Activated CD8-positive, alpha-beta memory T cell treated with anti-CD3 and anti-CD28 coated beads, Interleukin-2, amount 50 U/mL, for 1 hour (primary cell): ENCODE measurements around the gene NBDY.

Experiments used
- DNase-seq: peaks from one replicate; pipeline ENCODE4 v3.0.0-alpha.2; 2020; ENCODE audit errors: extremely low read depth

NBDY gene

DNA sequence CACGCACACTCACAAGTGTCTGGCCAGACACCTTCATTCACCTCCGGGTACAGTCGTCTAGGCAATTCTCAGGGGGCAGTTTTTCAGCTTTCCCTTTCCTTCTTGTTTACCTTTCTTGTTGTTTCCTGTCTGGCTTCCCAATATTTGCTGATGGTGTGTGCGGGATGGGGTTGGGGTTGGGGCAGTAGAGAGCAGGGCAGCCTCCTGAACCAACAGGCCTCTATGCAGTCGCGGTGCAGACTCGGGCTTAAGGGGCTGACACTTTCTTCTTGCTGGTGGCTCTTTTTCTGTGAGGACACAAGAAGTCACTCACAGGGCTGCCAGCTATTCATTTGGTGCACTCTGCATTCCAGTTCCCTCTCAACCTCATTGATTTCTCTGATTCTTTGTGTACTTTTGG is 56.4 kb downstream of the NBDY start:
- no peak for DNase-seq

DNA sequence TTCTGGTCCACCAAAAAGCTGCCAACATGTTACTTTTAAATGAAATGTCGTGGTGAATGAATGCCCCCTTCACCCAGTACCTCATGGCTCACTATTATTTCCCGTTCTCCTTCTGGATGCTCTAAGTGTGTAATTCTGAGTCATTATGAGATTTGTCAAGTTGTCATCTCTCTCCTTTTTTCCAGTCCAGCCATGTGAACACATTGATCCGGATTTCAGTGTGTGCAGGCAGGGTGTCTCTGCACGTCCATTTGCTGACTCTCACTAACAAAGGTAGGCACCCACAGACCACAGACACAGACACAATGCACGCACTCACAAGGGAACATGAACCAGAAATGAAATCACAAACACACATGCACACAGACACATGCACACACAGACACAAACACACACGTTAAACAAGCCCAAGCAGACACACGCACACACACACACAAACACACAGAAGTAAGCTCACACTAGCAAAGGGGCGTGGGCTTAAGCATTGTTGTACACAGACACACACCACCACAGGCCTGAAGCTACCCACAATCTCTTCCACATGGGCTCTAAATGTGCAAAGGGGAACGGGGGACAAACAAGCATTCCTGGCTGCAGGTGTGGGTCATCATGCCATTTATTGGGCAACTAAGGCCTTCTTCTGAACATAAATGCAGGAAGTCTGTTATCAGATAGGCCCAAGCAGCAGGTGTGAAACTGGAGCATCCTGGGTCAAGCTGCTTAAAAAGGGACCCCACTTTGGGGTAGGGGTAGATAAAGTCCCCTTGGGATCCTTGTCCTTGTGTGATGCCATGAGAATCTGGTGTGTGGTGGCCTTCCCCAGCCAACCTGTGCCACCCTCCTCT is 58.1 kb downstream of the NBDY start:
- no peak for DNase-seq

DNA sequence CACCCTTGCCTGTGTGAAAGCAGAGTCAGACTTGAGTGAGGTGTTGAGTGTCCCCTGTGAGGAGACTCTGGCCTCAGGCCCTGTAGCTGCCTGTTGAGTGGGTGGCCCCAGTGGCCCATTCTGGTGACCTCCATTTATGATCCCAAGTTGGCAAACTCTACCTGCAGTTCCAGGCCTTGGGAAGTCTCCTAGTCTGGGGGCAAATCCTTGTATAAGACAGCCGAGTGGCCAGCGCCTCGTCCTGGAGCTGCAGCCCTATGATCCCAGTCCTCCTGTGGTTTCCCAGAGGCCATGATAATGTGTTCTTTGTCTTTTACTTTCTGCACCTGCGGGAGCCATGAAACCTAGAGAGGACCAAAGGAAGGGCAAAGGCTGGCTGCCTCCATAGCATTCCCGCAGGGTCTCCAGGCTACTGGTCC is 58.7 kb downstream of the NBDY start:
- DNase-seq: no peak

DNA sequence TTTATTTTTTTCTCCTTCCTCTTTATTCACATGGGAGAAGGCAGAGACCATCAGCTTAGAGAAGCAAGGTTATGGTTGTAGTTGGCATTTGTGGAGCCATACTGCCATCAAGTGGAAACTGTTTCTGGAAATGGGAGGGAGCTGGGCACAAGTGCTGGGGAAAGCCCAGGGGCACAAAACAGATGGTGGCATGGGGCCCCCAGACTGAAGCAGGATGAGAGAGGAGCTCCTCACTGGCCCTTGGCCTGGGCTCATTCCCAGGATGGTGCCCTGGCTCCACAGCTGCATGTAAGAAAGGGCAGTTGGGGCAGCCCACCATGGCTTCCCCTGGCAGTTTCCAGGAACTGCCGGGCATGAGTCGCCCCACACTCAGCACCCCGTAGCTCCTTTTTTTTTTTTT is 59.2 kb downstream of the NBDY start:
- no peak for DNase-seq

DNA sequence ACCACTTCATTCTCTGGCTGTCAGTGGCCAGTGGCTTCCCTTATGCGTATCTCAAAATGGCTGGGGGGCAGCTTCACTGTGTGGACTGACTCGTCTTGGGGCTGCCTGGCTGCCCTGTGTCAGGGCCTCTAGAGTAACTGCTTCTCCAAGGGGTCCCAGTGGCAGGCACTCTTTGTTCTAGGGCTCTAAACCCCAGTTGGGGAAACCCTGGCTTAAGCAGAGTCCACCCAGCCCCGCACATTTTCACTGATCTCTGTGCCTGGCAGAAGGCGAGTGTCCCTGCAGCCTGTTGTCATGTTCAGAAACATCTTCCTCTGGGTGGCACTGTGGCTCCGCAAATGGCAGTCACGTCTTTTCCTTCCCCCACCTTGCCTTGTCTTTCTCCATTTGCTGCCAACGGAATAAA is 59.7 kb downstream of the NBDY start:
- DNase-seq: no peak

DNA sequence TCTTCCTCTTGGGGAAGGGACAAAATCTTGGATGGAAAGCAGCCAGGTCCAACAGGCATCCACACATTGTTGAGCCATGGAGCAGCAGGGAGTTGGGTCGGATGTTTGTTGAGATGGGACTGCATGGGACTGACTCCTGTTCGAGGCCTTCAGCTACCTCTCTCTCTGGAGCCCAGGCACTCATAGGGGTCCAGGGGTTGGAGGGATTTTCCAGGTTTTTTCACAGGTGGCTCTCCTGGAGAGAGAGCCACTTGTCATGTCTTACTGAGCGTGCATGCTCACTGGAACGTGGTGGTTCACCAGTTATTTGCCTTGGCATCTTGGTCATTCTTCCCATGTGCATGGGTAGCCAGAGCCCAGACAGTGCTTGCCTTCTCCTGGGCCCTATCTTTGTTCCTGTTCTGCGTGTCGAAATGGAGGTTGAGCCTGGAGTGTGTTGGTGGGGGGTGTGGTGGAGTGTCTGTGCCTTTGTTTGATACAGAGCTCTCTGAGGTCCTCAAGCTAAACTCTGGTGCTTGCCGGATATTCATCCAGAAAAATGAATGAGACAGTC is 60.6 kb downstream of the NBDY start:
- DNase-seq: no peak

DNA sequence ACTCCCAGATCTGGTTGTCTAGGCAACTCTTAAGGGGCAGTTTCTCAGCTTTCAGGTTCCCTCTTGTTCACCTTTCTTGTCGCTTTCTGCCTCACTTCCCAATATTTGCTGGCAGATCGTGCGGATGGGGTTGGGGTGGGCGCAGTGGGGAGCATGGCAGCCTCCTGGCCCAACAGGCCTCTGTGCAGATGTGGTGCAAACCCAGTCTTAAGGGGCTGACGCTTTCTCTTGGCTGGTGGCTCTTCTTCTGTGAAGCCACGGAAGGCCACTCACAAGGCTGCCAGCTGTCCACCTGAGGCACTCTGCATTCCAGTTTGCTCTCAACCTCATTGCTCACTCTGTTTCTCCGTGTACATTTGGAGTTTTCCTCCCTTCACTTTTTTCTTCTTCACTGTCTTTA is 61.7 kb downstream of the NBDY start:
- no peak for DNase-seq

DNA sequence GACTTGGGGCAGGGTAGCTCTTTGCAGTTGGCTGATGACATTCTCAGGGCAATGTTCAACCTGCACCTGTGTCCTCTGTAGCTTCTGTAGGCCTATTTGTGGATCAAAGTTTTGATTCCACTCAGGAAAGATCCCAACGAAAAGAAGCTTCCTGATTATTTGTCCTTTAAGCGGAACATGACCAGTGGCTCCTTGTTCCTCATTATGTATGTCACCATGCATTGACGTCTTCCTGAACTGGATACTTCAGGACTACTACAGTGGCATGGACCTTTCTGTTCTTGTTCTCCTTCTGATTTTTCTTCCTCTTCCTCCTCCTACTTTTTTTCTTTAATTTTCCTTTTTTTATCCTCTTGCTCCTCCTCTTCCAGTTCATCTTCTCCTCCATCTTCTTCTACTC is 62.4 kb downstream of the NBDY start:
- no peak for DNase-seq

DNA sequence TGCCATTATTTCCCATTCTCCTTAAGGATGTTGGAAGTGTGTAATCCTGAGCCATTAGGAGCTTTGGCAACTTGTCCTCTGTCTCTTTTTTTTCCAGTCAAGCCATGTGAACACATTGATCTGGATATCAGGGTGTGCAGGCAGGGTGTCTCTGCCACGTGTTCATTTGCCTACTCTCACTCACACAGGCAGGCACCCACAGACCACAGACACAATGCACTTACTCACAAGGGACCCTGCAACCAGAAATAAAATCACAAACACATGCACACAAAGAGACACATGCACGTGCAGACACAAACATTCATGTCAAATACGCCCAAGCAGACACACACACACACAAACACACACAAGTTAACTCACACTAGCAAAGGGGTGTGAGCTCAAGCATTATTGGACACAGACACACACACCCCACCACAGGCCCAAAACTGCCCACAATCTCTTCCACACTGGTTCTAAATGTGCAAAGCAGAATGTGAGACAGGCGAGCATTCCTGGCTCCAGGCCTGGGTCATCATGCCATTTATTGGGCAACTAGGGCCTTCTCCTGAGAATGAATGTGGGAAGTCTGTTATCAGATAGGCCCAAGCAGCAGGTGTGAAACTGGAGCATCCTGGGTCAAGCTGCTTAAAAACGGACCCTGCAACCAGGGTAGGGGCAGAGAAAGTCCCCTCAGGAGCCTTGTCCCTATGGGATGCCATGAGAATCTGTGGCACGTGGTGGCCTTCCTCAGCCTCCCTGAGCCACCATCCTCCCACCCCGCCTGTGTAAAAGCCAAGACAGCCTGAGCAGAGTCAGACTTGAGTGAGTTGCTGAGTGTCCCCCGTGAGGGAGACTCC is 63.4 kb downstream of the NBDY start:
- no peak for DNase-seq

DNA sequence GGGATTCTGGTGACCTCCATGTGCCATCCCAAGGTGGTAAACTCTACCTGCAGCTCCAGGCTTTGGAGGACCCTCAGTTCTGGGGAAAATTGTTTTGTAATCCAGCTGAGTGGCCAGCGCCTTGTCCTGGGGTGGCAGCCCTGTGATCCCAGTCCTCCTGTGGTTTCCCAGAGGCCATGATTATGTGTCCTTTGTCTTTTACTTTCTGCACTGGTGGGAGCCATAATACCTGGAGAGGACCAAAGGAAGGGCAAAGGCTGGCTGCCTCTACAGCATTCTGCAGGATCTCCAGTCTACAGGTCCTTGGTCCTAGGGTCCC is 64.0 kb downstream of the NBDY start:
- DNase-seq: no peak

DNA sequence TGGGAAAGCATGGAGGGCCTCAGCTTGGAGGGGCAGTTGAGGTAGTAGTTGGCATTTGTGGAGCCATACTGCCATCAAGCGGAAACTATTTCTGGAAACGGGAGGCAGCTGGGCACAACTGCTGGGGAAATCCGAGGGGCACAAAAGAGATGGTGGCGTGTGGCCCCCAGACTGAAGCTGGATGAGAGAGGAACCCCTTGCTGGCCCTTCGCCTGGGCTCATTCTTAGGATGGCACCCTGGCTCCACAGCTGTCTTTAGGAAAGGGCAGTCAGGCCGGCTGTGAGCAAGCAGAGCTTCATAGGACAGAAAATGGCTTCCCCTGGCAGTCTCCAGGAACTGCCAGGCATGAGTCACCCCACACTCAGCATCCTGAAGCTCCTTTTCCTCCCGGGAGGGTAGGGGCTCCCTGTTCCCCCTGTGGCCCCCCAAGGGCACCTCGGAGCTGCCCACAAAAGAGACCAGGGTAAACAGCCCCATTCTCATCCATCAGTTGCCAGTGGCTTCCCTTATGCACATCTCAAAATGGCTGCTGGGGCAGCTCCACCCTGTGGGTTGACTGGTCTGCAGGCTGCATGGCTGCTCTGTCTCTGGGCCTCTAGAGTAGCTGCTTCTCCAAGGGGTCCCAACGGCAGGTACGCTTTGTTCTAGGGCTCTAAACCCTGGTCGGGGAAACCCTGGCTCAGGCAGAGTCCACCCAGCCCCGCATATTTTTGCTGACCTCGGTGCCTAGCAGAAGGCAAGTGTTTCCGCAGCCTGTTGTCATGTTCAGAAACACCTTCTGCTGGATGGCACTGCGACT is 64.7 kb downstream of the NBDY start:
- no peak for DNase-seq

DNA sequence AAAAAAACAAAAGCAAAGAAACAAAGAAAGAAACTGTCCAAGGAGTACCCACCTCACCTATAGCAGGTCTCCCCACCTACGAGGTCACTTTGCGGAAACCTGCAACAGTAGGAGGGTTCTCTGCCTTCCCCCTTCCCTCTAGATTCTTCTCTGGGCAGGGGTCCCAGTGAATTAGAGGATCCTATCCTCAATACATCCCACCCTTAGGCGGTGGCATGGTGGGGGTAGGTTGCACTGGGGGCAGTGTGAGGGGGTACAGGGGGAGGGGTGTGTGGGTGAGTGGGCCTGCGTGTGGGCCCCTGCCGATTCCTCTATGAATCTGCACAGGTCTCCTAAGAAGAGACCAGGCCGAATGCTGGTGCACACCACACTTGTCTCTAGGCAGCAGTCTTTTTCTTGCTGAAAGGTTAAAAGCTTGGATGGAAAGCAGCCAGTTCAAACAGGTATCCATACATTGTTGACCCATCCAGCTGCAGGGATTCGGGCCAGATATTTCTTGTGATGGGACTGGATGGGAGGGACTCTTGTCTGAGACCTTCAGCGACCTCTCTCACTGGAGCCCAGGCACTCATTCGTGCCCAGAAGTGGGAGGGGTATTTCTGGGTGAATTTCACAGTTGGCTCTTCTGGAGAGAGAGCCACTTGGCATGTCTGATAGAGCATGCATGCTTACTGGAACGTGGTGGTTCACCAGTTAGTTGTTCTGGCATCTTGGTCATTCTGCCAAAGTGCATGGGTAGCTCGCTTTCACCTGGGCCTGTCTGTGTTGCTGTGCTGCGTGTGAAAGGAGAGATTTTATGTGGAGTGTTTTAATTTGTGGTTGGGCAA is 65.6 kb downstream of the NBDY start:
- DNase-seq: no peak

DNA sequence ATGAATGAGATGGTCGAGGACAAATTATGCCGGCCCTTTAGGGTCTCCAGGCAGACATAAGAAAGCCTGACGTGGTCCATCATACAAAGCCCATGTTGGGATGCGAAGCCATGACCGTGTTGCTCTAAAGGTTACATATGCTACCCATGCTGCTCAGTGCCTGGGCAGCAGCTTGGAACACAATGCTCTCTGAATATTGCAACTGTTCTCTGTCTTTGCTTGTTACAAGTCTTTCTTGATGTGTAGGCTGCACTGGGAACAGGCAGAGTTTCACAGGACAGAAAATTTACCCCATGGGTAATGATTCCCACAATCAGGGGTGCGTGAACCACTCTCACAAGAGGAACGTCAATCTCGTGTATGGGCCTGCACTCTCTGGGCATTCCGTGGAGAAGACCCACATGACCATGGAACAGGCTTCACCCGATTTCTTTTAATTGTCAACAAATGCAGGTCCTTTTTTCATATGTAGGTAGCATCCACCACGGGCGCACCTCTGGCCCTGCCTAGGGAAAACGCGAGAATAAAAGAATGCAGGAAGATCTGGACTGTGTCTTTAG is 66.3 kb downstream of the NBDY start:
- no peak for DNase-seq

DNA sequence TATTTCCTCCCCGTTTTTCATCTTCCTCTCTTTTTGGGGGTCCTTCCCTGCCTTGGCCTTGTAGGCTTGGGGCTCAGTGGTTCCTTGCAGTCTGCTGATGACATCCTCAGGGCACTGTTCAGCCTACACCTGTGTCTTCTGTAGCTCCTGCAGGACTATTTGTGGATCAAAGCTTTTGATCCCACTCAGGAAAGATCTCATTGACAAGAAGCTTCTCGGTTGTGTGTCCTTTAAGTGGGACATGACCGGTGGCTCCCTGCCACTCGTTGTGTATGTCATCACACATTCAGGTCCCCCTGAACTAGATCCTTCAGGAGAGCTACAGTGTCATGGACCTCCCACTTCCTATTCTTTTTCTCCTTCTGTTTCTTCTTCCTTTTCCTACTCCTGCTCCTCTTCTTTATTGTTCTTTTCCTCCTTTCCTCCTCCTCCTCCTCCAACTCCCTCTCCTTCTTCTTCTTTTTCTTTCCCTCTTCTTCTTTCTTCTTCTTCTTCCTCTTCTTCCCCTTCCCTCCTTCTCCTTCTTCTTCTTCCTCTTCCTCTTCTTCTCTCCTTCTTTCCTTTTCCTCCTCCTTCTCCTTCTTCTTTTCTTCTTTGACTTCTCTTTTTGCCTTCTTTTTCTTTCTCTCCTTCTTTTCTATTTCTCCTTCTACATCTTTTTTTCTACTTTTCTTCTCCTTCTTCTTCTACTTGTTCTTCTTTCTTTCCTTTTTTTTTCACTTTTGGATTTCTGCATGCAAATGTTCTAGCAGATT is 67.8 kb downstream of the NBDY start:
- no peak for DNase-seq

DNA sequence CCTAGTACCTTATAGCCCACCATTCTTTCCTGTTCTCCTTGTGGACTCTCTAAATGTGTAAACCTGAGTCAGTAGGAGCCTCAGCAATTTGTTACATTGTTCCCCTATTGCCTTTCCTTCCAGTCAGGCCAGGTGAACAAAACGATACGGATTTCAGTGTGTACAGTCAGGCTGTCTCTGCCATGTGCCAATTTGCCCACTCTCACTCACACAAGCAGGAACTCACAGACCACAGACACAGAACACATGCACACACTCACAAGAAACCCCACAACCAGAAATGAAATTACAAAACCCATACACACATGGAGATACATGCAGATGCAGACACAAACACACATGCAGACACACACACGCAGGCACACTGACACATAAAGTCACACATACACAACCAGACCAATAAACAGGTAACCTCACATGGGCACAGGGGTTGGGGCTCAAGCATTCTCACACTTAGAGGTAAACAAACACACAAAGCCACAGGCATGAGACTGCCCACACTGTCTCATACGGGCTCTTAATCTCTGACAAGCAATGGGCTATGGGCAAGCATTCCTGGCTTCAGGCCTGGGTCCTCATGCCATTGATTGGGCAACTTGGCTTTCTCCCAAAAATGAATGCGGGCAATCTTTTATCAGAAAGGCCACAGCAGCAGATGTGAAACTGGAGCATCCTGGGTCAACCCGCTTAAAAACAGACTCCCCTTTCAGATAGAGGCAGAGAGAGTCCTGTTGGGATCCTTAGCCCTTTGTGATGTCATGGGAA is 68.7 kb downstream of the NBDY start:
- no peak for DNase-seq

DNA sequence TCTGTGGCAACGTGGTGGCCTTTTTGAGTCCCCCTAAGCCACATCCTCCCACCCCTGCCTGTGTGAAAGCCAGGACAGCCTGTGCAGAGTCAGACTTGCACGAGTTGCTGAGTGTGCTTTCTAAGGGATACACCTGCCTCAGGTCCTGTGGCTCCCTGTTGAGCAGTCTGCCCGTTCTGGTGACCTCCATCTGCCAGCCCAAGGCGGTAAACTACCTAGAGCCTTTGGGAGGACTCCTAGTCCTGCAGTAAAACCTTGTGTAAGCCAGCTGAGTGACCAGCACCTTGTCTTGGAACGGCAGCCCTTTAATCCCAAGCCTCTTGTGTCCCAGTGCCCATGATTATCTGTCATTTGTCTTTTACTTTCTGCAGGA is 69.3 kb downstream of the NBDY start:
- no peak for DNase-seq

DNA sequence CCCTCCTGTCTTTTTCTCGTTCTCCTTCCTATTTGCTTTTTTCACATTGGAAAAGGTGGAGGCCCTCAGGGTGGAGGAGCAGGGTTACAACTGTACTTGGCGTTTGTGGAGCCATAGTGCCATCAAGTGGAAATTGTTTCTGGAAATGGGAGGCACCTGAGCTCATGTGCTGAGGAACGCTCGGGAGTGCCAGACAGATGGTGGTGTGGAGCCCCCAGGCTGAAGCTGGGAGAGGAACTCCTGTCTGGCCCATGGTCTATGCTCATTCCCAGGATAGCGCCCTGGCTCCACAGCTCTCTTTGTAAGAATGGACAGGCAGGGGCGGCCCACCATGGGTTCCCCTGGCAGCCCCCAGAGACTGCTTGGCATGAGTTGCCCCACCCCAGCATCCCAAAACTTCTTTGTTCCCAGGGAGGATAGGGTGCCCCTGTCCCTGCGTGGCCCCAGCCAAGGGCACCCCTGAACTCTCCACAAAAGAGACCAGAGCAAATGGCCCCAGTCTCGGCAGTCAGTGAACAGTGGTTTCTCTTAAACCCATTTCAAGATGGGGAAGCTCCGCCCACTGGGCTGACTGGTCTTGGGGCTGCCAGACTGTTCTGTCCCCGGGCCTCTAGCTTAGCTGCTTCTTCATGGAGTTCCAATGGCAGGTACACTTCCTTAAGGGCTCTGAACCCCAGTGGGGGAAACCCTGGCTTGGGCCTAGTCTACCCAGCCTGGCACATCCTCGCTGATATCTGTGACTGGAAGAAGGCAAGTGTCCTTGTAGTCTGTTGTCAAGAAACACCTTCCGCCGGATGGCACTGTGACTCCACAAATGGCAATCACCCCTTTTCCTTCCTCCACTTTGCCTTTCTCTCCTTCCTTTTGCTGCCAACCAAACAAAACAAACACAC is 70.1 kb downstream of the NBDY start:
- DNase-seq: no peak

DNA sequence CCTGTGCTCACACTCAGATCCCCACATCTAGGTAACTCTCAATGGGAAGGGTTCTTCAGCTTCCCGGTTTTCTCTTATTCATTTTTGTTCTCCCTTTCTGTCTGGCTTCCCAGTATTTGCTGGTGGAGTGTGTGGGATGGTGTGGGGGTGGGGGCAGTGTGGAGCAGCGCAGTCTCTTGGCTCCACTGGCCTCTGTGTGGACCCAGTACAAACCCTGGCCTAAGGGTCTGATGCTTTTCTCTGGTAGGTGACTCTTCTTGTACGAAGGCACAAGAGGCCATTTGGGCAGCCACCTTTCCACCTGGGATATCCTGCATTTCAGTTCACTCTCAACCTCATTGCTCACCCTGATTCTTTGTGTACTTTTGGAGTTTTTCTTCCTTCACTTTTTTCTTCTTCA is 71.3 kb downstream of the NBDY start:
- no peak for DNase-seq
